Activated T-helper 1 cell treated with anti-CD3 and anti-CD28 coated beads, Interleukin-12 subunit alpha, Interleukin-12 subunit beta, Interleukin-2, Interleukin-4 antibody, amounts not matched to agents 30 ng/mL and 10 ng/mL and 1 ng/mL, durations not matched to agents 14 hours and 24 hours and 36 hours (primary cell): ENCODE measurements around the gene VGLL3. TPM values are rescaled to one million over a fixed set of nuclear protein-coding genes. Genes with fewer than 3 reads are reported as not detected.

ENCODE experiments used
- DNase-seq: peaks from one replicate; pipeline ENCODE4 v3.0.0; 2021; ENCODE audit warnings: low spot score
- H3K27ac Mint-ChIP-seq: one replicate; pipeline ENCODE4 v1.8.0; 2021; ENCODE audit warnings: mild to moderate bottlenecking, mixed read lengths
- H3K27me3 Mint-ChIP-seq: one replicate; pipeline ENCODE4 v1.8.0; 2022; ENCODE audit warnings: mild to moderate bottlenecking, moderate library complexity, mixed read lengths; ENCODE audit not compliant: insufficient read depth
- H3K36me3 Mint-ChIP-seq: one replicate; pipeline ENCODE4 v1.8.0; 2021; ENCODE audit warnings: low read depth, mixed read lengths
- H3K4me1 Mint-ChIP-seq: one replicate; pipeline ENCODE4 v1.8.0; 2021; ENCODE audit warnings: low read depth, mixed read lengths
- H3K4me3 Mint-ChIP-seq: one replicate; pipeline ENCODE4 v1.8.0; 2021; ENCODE audit warnings: mild to moderate bottlenecking, moderate library complexity, mixed read lengths
- H3K9me3 Mint-ChIP-seq: one replicate; pipeline ENCODE4 v1.8.0; 2021; ENCODE audit warnings: mixed read lengths
- intact Hi-C: fragments of 100-400 bp; cut with micrococcal nuclease; formaldehyde crosslinking; loops from one replicate; pipeline ENCODE4 v1.15.1; 2024
- total RNA-seq: library from RNA; stranded (reverse); gene quantifications from 2 replicates; pipeline ENCODE4 v1.2.3, GENCODE V29; 2022

The VGLL3 gene
- total RNA-seq, 1 donor from 2014 or later, result not detected

DNA sequence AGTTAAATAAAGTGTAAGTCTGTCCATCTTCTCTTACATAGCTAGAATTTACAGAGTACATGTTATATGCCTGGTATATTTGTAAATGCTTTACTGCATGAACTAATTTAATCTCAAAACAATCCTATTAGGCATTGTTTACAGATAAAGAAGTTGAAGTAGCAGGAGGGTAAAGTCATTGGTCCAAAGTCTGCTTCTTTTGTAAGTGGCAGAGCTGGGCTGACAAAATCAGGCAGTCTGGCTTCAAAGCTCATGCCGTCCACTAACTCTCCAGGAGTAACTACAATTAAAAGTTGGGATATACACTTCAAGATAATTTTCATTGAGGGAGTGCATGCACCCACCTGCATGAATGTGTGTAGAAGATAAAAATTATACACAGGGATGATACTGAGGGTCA is 27.3 kb downstream of the VGLL3 start:
- no peaks in the 10 kb centered on the region for H3K4me1 Mint-ChIP-seq
- intact Hi-C loops, result no loop called here
- no peak overlapping the region for H3K4me3 Mint-ChIP-seq

DNA sequence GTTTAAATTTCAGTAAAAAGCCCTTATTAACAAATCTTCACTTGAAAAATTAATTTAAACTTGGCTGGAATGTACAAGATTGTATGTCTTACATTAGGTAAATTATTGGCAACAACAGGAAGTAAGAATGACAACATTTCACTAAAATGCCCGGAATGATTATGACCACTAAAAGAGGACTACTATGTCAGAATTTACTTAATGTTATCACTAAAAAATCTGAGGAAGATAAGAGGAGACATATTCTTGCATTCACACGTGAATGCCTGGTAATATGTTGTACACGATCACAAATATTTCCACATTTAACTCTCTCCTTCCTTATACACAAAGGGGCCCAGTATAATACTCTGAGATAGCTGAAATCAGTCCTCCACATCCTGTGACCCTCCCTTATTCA is 29.7 kb downstream of the VGLL3 start:
- intact Hi-C loops, result no loop called here
- Mint-ChIP-seq H3K36me3 (no peaks in the 10 kb centered on the region), H3K9me3 (no peaks in the 10 kb centered on the region), H3K4me1 (no peaks in the 10 kb centered on the region), H3K4me3 (no peak overlapping the region), H3K27me3 (no peaks in the 10 kb centered on the region), H3K27ac (no peak overlapping the region)
- DNase-seq, result no peak

More for the DNA sequence above, 27.3 kb downstream of the VGLL3 start:
- Mint-ChIP-seq H3K9me3 (no peaks in the 10 kb centered on the region), H3K27ac (no peak overlapping the region), H3K36me3 (no peaks in the 10 kb centered on the region), H3K27me3 (no peaks in the 10 kb centered on the region)
- DNase-seq, result no peak

DNA sequence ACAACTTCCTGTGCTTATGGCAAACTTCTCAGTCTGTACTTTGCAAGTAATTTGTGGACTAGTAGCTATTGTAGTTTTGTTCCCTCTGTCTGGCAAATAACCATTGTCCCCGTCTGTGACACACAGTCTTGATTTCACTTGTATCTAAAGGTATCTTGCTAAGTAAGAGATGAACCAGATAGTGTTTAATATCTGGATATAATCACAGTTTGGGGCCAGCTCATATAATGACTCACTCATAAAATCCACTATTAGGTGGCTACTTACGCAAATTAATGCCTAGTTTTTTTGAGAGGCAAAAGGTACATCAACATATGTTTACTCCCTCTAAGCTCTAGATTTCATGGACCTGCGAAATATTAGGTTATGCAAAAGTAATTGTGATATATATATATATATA is 30.4 kb downstream of the VGLL3 start:
- Mint-ChIP-seq H3K4me1 (no peaks in the 10 kb centered on the region), H3K27me3 (no peaks in the 10 kb centered on the region), H3K36me3 (no peaks in the 10 kb centered on the region), H3K9me3 (no peaks in the 10 kb centered on the region), H3K27ac (no peak overlapping the region), H3K4me3 (no peak overlapping the region)
- DNase-seq, result no peak
- intact Hi-C loops, result no loop called here

DNA sequence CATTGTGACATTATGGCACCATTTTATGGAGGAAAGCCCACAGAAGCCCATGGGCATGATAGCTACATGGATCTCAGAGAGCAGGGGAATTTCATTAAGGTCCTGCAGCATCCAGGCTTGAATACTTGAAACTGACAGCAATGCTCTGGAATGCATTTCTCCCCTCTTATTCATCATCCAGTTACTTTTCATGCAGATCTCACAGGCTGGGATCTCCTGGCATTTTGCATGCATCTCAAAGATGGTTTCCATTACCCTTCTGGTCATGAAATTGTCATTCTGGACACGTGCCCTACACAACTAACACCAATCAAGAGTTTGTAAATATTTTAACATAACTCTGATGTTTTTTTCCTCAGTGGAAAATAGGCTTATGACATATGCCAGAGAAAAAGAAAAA is 32.4 kb downstream of the VGLL3 start:
- no peaks in the 10 kb centered on the region for H3K4me1 Mint-ChIP-seq
- no peaks in the 10 kb centered on the region for H3K36me3 Mint-ChIP-seq

DNA sequence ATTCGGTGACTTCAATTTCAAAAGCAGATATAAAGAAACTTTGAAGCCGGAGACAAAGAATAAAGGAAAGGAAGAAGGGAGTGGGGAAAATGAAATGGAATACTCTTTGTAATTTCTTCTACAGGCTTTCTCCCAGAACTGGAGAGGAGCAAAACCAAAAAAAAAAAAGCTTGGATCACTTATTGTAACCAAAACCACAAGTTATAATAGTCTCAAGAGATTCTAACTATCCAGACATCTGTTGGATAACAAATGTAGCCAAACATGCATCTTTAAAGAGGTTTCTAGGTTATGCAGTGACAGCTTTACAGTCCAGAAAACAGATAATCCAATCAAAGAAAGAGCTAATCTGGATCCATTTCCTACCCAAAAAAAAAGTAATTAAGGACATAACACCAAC is 36.2 kb downstream of the VGLL3 start:
- H3K4me1 Mint-ChIP-seq, result no peaks in the 10 kb centered on the region
- H3K4me3 Mint-ChIP-seq, result no peak overlapping the region
- intact Hi-C loops, result no loop called here
- H3K36me3 Mint-ChIP-seq, result no peaks in the 10 kb centered on the region
- DNase-seq, result no peak
- H3K27ac Mint-ChIP-seq, result no peak overlapping the region
- H3K27me3 Mint-ChIP-seq, result no peaks in the 10 kb centered on the region
- no peaks in the 10 kb centered on the region for H3K9me3 Mint-ChIP-seq

More for the DNA sequence above, 32.4 kb downstream of the VGLL3 start:
- H3K27ac Mint-ChIP-seq, result no peak overlapping the region
- no peak overlapping the region for H3K4me3 Mint-ChIP-seq
- no peak for DNase-seq
- no peaks in the 10 kb centered on the region for H3K9me3 Mint-ChIP-seq
- no peaks in the 10 kb centered on the region for H3K27me3 Mint-ChIP-seq
- intact Hi-C loops, result no loop called here

DNA sequence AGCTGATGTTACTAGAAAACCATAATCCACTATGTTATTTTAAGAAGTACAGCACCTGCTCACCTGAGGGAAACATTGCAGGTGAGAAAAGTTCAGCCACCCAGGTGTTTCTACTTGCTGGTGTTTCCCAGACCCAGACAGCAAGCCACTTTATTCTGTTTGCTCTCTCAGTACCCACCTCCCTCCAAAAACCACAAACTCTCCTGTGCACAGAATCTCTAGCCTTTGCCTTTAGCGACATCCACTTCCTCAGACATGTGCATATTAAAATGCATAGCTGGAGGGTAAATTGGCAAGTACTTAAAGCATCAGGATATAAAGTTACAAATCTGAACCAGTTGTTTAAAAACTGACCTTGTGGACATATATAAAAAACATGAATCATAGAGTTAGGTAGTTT is 36.7 kb downstream of the VGLL3 start:
- Mint-ChIP-seq H3K27me3 (no peaks in the 10 kb centered on the region), H3K27ac (no peak overlapping the region), H3K4me3 (no peak overlapping the region), H3K9me3 (no peaks in the 10 kb centered on the region), H3K36me3 (no peaks in the 10 kb centered on the region), H3K4me1 (no peaks in the 10 kb centered on the region)
- DNase-seq, result no peak
- intact Hi-C loops, result no loop called here

DNA sequence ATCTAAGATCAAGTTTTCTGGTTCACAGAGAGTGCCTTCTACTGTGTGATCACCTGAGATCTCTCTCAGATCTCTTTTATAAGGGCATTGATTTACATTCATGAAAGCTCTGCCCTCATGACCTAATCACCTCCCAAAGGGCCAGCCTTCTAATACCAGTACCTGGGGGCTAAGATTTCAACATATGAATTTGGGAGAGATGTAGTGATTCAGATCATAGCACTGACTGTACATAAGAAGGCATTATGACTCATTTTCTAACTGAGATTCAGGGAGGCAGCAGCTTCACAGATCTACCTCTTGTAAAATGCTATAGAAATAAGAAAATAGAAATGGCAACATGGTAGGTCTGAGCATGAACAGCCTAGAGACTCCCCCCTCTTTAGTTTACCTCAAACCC is 39.6 kb downstream of the VGLL3 start:
- no peak for DNase-seq
- Mint-ChIP-seq H3K4me3 (no peak overlapping the region), H3K9me3 (no peaks in the 10 kb centered on the region), H3K27me3 (no peaks in the 10 kb centered on the region), H3K4me1 (no peaks in the 10 kb centered on the region), H3K36me3 (no peaks in the 10 kb centered on the region), H3K27ac (no peak overlapping the region)
- intact Hi-C loops, result no loop called here

DNA sequence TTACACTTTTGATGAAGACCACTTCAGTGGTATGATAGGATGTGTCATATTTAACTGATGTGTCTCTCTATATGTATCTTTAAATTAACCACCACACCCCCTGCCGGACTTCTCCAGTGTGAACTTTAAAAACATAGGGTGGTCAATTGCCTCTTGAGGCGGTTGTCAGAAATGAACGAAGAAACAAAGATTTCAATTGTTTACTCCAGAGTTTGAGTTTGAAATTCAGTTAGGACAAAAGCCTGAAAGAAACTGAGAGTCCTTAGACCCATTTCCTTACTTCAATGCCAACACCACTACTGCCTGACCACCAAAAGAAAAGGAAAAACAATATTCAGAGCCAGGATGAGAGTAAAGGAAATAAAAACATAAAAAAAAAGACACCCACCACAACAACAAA is 40.2 kb downstream of the VGLL3 start:
- Mint-ChIP-seq H3K27ac (no peak overlapping the region), H3K36me3 (no peaks in the 10 kb centered on the region), H3K4me1 (no peaks in the 10 kb centered on the region), H3K4me3 (no peak overlapping the region), H3K9me3 (no peaks in the 10 kb centered on the region), H3K27me3 (no peaks in the 10 kb centered on the region)
- no peak for DNase-seq
- intact Hi-C loops, result no loop called here

DNA sequence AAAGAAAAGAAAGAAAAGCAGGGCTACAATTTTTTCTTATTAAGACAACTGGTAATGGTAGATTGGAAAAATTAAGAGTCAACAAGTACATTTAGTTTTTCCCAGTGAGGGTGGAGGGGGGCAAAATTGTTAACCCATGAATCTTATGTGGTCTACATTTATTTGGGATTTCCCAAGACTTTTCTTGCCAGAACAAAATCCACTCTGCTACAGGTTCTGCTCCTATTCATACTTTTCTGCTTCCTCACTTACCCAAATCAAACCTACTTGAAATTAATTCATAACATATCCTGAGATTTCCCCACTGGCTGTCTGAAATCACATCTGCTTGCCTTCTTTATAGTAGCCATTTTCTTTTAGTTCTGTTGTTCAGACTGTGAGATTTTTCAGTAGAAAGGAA is 41.1 kb downstream of the VGLL3 start:
- intact Hi-C loops, result no loop called here
- Mint-ChIP-seq H3K36me3 (no peaks in the 10 kb centered on the region), H3K27me3 (no peaks in the 10 kb centered on the region), H3K4me3 (no peak overlapping the region), H3K27ac (no peak overlapping the region), H3K9me3 (no peaks in the 10 kb centered on the region), H3K4me1 (no peaks in the 10 kb centered on the region)
- DNase-seq, result no peak

DNA sequence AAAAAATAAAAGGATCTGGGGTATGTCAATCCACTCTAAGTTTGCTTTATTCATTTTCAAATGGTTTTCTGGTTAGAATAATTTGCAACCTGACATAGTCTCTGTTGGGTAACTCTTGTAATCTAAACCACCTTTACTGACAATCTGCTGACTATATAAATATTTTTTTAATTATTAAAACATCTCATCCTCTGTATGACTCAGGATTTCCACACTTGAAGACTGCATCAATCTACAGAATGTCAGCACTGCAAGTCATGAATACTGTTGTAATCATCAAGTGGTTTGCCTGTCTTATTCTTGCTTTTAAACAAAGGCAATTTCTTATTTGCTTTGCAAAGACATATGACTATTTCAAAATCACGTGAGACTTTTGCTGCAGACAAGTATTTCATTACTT is 42.1 kb downstream of the VGLL3 start:
- Mint-ChIP-seq H3K4me1 (no peaks in the 10 kb centered on the region), H3K4me3 (no peak overlapping the region), H3K36me3 (no peaks in the 10 kb centered on the region), H3K9me3 (no peaks in the 10 kb centered on the region), H3K27ac (no peak overlapping the region), H3K27me3 (no peaks in the 10 kb centered on the region)
- intact Hi-C loops, result no loop called here
- no peak for DNase-seq

DNA sequence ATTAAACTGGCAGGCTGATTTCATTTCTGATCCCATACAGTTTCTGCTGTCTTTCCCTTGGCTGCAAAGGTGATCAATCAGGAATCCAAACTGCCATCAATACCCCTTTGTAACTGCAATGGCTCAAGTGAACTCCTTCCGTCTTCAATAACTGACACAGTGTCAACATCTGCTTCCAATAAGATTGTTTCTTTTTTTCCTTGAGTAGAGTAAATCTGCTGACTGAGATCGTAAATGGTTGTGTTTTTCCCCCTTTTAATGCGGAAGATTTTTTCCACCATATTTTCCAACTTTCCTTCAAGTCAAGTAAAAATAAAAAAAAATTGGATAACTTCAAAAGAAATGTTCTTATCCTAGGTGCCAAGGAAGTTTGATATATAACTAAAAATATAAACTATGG is 48.7 kb downstream of the VGLL3 start:
- no peaks in the 10 kb centered on the region for H3K27me3 Mint-ChIP-seq
- intact Hi-C loops, result no loop called here
- H3K4me1 Mint-ChIP-seq, result no peaks in the 10 kb centered on the region
- H3K4me3 Mint-ChIP-seq, result no peak overlapping the region
- no peaks in the 10 kb centered on the region for H3K36me3 Mint-ChIP-seq
- H3K27ac Mint-ChIP-seq, result no peak overlapping the region
- no peak for DNase-seq
- no peaks in the 10 kb centered on the region for H3K9me3 Mint-ChIP-seq

DNA sequence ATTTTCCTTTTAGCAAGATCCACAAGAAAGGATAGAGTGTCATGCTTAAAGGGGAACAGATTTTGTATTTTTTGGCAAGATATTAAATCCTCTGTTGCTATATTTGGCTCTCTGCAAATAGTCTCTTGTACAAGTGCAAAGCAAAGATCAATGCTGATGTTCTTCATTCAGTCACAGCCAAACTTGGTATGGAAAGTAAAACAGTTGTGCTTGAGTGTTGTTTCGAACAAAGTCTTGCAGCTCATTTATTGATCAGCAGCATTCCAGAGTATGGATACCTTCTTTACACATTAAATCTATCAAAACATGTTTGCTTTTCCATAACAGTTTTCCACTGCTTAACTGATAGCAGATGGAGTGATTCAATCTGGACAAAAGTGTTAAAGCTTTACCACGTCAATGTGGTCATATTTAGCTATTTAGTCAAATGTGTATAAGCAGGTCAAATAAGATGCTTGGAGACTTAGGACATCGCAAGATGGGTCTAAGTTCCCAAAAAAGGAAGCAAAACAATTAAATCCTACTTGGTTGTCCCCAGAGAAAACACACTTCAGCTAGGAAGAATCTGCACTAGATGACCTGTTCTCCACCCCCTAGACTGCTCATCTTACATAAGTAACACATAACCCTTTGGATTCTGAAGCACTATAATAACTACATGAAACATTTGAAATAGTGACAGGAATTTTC is 52.4 kb downstream of the VGLL3 start:
- intact Hi-C loops, result no loop called here
- H3K36me3 Mint-ChIP-seq, result no peaks in the 10 kb centered on the region
- no peaks in the 10 kb centered on the region for H3K4me1 Mint-ChIP-seq
- no peak overlapping the region for H3K4me3 Mint-ChIP-seq
- H3K9me3 Mint-ChIP-seq, result no peaks in the 10 kb centered on the region
- no peak for DNase-seq
- H3K27me3 Mint-ChIP-seq, result no peaks in the 10 kb centered on the region
- no peak overlapping the region for H3K27ac Mint-ChIP-seq

DNA sequence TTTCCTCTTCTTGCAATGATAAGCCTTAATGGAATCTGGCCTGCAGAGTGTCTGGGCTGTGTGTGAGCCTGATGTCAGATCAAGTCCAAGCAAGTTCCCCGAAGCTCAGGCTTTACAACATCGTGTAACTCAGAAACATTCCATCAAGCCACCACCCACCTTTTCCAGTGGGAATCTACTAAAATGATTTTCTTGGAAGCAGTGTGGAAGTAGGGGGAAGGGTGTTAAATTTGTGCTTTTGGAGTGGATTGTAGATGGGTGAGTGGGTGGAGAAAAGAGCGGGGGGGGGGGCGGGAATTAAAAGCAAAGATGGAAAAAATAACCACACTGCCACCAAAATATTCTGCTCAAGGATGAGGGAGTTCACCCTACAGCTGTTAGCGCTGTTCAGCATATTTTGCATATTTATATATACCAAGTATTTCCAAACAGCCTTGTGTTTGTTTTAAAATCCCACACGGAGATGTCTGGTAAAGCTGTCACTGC is 53.6 kb downstream of the VGLL3 start:
- H3K4me3 Mint-ChIP-seq, result no peak overlapping the region
- H3K4me1 Mint-ChIP-seq, result no peaks in the 10 kb centered on the region
- H3K27me3 Mint-ChIP-seq, result no peaks in the 10 kb centered on the region
- intact Hi-C loops, result no loop called here
- no peaks in the 10 kb centered on the region for H3K36me3 Mint-ChIP-seq
- H3K9me3 Mint-ChIP-seq, result no peaks in the 10 kb centered on the region
- no peak for DNase-seq
- no peak overlapping the region for H3K27ac Mint-ChIP-seq

DNA sequence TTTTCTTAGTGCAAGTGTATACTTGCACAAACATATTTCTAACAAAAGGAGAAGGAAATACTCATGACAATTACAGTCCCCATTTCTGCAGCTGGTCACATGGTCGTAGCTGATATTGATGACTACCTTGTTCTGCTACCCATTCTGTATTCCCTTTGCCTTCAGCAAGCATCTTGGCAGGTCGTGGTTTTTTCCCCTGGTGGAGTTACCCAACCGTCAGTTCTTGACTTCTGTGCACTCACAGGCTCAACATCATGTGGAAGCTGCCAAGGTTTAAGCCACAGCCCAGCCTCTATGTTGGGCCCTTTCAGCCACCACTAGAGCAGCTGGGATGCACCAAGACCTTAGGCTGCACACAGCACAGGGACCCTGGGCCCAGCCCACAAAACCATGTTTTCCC is 56.1 kb downstream of the VGLL3 start:
- Mint-ChIP-seq H3K27ac (no peak overlapping the region), H3K36me3 (no peaks in the 10 kb centered on the region), H3K4me3 (no peak overlapping the region), H3K9me3 (no peaks in the 10 kb centered on the region), H3K27me3 (no peaks in the 10 kb centered on the region), H3K4me1 (no peaks in the 10 kb centered on the region)
- DNase-seq, result no peak
- intact Hi-C loops, result no loop called here
